GM06990 (cell line): ENCODE measurements around the gene FTO.

ENCODE experiments used
- DNase-seq: peaks from one replicate; pipeline ENCODE4 v3.0.0-alpha.2; 2011; ENCODE audit not compliant: insufficient read length; ENCODE audit errors: extremely low read depth
- H3K27me3 ChIP-seq: replicated peaks from 2 replicates; pipeline ENCODE4 v1.6.0; 2011; ENCODE audit warnings: low read length; ENCODE audit not compliant: control insufficient read depth, insufficient read depth
- H3K36me3 ChIP-seq: 2 replicates; pipeline ENCODE4 v1.5.1; 2011; ENCODE audit warnings: low read length; ENCODE audit not compliant: control insufficient read depth, insufficient read depth
- H3K4me3 ChIP-seq: replicated peaks from 2 replicates; pipeline ENCODE4 v1.5.1; 2011; ENCODE audit warnings: low read depth, mild to moderate bottlenecking, control low read depth, low read length
- CTCF ChIP-seq: IDR thresholded peaks from 2 replicates; pipeline ENCODE4 v1.5.1; 2011; ENCODE audit warnings: low read length, control low read depth, mild to moderate bottlenecking, inconsistent platforms; ENCODE audit not compliant: insufficient read depth, poor library complexity, severe bottlenecking

The FTO gene

GRCh38 chr16:53922807-53923571, 219.0 kb downstream of the FTO start:
- H3K36me3 ChIP-seq: no peaks in the 10 kb centered on the region
- no peak for DNase-seq
- H3K27me3 ChIP-seq: no peaks in the 10 kb centered on the region
- no peak overlapping the region for H3K4me3 ChIP-seq
- TF ChIP-seq CTCF: no peak

- no peaks in the 10 kb centered on the region for H3K36me3 ChIP-seq
- DNase-seq: no peak
- no peak overlapping the region for H3K4me3 ChIP-seq
- no peak for TF ChIP-seq CTCF
- H3K27me3 ChIP-seq: no peaks in the 10 kb centered on the region
Measured at GRCh38 chr16:53924331-53925106, 220.6 kb downstream of the FTO start.

- no peak overlapping the region for H3K4me3 ChIP-seq
- H3K36me3 ChIP-seq: no peaks in the 10 kb centered on the region
- TF ChIP-seq CTCF: no peak
- no peak for DNase-seq
- H3K27me3 ChIP-seq: no peaks in the 10 kb centered on the region
Measured at GRCh38 chr16:53925107-53925410, 221.1 kb downstream of the FTO start.

- no peaks in the 10 kb centered on the region for H3K36me3 ChIP-seq
- H3K4me3 ChIP-seq: no peak overlapping the region
- no peak for TF ChIP-seq CTCF
- DNase-seq: no peak
- H3K27me3 ChIP-seq: no peaks in the 10 kb centered on the region
Measured at GRCh38 chr16:53925526-53925925, 221.6 kb downstream of the FTO start.

- DNase-seq: no peak
Measured at GRCh38 chr16:53926209-53926608, 222.3 kb downstream of the FTO start.

More at GRCh38 chr16:53926209-53926608, 222.3 kb downstream of the FTO start:
- TF ChIP-seq CTCF: no peak
- H3K36me3 ChIP-seq: no peaks in the 10 kb centered on the region
- H3K4me3 ChIP-seq: no peak overlapping the region
- H3K27me3 ChIP-seq: no peaks in the 10 kb centered on the region
